HG03378 (cell line): ENCODE measurements around the gene COX15.
A peak's percentile ranks its signal among the peaks of the same experiment; 100 is the strongest.
"Not testable (repeated sequence)": the region's sequence is repeated elsewhere in the genome, so short reads cannot be mapped to it uniquely, and the experiment has no call there.

Experiments used
- ATAC-seq: cut with Tn5 transposase; IDR thresholded peaks from one replicate; pipeline ENCODE4 v1.9.1; 2021; ENCODE audit warnings: mild to moderate bottlenecking, moderate library complexity; ENCODE audit not compliant: unreplicated experiment

COX15 gene

DNA sequence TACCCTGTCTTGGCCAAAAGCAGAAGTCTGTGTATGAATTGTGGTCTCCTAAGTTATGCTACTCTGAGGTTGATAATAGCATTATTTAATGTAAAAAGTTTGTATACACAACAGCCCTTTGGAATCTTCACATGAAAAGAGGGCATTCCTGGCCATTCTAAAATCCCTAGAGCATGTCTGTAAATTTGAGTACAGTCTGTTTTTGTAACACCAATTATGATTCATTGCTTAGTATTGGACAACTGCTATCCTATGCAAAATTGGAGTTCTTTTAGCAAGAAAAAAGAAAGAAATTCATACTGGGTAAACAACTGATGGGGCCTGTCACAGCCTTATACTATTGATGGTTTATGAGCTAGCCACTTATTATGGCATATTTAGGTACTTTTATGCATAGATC, 10.3 kb upstream of the COX15 start:
- no peak for ATAC-seq

DNA sequence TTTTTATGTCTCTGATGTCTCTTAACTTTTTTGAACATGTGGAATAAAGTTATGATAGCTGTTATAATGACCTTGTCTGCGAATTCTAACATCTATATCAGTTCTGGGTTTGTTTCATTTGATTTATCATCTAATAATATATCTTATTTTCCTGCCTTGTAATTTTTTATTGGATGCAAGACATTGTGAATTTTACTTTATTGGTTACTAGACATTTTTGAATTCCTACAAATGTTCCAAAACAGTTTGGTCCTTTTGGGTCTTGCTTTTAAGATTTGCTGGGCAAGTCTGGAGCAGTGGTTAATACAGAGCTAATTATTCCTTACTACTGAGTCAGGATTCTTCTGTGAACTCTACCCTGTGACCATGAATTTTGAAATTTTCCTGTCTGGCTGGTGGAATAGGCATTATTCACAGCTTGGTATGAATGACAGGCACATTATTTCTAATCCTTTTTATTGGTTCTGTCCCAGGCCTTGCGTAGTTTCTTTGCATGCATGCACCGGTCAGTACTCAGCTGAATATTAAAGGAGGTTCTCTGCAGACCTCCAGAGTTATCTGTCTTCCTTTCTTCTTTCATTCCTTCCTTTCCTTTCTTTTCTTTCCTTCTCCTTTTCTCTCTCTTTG, 9.1 kb upstream of the COX15 start:
- ATAC-seq = no peak

DNA sequence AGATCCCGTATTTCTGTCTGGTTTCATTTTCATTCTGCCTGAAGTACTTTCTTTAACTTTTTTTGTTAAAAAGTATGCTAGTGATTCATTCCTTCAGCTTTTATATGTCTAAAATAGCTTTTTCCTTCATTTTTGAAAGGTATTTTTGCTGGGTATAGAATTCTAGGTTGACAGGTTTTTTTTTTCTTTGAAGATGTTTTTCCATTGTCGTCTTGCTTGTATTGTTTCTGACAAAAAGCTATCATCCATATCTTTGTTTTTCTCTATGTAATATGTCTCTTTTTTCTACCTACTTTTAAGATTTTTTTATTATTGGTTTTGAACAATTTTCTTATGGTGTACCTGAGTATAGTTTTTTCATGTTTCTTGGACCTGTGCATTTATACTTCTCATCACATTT, 8.3 kb upstream of the COX15 start:
- no peak for ATAC-seq

- ATAC-seq = not testable (repeated sequence)
These were observed 2.2 kb upstream of the COX15 start for GRCh38 chr10:99734111-99734510.

DNA sequence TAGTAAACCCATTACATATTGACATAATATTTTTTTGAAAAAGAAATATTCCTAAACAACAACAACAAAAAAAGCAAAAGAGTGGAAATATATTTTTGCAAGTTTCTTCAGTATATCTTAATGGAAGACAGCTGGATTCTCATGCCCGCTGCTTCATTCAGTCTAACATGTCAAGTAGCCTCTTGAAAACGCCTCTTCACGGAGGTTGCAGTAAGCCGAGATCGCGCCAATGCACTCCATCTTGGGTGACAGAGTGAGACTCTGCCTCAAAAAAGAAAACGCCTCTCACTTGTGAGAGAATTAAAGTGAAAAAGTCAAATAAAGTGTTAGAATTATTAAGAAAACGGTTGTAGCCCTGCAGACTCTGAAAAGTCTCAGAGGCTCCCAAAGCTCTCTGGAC, 1.4 kb upstream of the COX15 start:
- no peak for ATAC-seq

GRCh38 chr10:99731306-99732032, 458 bp downstream of the COX15 start:
- no peak for ATAC-seq

DNA sequence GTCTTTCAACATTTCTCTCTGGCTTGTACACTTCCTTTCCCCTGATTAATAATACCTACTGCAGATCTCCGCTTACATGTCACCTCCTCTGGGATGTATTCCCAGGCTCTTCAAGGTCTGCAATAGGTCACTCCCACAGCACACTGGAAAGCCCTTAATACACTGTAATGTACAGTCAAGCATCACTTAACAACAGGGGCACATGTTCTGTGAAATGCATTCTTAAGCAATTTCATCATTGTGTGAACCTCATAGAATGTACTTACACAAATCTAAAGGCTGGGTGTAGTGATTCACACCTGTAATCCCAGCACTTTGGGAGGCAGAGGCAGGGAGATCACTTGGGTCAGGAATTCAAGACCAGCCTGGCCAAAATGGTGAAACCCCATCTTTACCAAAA, 1.9 kb downstream of the COX15 start:
- no peak for ATAC-seq

DNA sequence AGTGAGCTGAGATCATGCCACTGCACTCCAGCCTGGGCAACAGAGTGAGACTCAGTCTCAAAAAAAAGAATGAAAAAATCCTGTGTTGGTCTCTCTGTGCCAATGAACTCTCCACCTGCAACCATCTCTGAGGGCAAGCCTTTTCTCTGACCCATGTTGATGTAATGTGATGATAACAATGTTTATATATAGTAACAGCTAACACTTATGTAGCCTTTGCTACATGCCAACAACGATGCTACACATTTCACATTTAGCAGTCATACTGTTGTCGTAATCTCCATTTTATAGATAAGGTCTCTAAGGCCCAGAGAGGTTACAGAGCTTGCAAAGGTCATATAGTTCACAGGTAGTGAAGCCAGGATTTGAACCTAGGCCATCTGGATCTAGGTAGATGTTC, 11.5 kb downstream of the COX15 start:
- no peak for ATAC-seq

DNA sequence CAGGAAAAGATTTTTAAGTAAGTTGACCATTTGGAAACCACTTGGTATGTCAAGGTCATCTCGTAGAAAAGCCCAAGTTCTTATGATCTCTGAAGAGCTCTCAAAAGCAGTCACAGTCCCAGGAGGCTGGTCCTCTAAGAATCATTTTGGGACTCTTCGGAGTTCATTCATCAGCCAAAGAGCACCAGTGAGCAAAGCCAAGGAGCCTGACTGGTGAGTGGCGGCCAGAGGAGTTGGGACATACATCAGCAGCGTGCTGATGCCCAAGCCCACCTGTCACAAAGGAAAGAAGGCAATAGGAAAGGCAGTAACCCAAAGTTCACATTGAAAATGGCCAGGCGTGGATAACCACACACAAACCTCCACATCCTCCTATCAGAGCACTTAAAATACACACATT, 17.5 kb downstream of the COX15 start:
- no peak for ATAC-seq

DNA sequence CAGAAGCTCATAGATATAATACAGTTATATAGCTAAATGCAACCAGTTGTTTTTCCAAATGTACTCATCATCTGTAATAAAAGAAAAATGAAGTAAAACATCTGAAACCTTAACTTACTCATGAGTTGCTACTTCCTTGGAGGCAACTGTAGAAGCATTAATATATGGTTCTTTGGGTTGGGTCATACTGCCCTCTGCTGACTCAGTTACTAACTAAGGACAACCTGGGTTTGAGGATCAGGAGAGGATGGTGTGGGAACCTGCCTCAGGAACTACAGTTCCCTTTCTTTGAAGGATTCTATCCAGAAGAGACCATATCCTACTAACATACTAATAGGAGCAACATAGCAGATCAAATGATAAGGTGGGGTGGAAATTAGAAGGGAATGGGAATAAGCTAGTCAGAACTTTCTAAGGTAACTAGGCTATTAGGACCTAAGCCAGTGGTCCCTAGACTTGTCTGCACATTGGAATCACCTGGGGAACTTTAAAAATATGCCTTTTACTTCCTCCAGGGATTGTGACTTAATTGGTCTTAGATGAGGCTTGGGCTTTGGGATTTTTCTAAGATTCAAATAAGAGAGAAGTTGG, 20.7 kb downstream of the COX15 start:
- ATAC-seq = peak; percentile 62

DNA sequence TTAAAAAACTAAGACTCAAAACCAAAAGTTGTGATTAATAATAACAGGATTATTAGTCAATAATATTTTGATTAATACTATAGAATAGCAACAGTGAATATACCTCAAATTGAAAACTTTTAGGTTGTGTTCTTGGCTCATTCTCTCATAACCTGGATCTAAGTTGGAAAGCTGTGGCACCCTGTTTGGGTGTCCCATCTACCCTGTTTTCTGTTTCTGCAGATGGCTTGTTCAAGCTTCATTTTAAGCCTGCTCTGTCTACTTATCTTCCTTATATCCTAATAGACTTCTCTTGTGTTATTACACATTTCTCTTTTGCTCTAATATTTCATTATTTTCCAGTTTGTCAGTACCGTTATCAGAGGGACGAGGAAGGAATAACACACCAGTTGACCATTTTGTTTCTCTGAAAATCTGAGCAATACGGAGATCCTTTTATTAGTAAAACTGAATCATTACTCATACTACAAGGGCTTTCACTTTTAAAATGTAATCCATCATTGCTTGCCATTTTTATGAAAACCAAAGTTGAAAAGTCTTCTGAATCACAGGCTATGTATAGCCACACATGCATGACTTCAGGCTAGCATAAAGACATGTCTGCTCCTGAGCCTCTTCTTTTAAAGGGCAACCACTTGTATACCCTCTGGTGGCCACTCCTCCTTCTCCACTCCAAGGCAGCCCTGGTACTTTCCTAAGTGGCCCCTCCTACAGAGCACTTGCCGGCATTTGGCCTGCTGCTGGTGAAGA, 22.3 kb downstream of the COX15 start:
- ATAC-seq = peak; percentile 76

- ATAC-seq = no peak
These were observed 23.4 kb downstream of the COX15 start for GRCh38 chr10:99708428-99709012.

DNA sequence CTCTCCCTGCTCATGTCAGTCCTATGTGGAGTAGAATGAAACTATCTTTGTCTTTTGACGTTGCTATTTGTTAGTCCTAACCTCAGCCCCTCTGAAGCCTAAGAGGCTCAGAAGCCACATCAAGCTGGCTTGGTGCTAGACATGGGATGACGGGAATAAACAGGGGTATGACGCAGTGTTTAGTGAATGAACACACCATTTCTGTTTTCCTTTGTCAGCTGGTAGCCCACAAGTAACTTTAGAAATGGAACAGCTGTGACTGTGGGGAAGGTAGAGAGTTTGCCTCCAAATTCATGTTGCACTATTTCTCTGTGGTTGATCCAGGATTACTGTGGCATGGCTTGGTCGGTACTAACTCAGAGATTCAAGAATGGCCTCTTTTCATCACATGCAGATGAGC, 31.3 kb downstream of the COX15 start:
- no peak for ATAC-seq

DNA sequence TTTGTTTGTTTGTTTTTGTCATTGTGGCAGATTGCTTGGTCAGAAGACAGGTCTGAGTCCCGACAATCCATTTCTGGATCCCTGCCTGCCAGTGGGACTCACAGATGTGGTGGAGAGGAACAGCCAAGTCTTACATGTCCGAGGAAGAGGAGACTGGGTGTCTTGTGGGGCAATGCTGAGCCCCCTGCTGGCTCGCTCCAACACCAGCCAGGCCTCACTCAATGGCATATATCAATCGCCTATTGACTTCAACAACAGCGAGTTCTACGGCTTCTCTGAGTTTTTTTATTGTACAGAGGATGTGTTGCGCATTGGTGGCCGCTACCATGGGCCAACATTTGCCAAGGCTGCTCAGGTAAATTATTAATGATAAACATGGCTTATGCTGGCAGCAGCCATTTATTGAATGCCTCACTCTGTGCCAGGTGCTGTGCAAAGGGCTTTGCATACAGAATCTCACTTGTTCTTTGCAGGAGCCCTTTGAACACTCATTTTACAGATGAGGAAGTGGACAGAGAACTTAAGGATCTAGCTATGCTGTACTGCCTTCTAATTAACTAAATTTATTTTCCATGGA, 33.3 kb downstream of the COX15 start:
- no peak for ATAC-seq

DNA sequence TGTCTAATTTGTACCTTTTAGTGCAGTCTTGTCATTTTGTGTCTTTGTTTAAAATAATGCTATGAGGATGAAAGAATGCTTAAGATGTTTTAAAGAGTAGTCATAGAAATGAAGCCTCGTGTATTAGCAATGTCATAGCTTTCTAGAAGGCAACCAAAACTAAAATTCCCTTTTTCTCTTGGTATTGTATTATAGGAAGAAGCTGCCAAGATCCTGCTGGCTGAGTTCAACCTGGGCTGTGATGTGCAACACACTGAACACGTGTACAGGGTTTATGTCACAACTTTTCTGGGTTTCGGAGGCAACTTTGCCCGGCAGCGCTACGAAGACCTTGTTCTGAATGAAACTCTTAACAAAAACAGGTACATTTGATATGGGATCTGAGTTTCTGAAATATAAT, 36.2 kb downstream of the COX15 start:
- no peak for ATAC-seq

DNA sequence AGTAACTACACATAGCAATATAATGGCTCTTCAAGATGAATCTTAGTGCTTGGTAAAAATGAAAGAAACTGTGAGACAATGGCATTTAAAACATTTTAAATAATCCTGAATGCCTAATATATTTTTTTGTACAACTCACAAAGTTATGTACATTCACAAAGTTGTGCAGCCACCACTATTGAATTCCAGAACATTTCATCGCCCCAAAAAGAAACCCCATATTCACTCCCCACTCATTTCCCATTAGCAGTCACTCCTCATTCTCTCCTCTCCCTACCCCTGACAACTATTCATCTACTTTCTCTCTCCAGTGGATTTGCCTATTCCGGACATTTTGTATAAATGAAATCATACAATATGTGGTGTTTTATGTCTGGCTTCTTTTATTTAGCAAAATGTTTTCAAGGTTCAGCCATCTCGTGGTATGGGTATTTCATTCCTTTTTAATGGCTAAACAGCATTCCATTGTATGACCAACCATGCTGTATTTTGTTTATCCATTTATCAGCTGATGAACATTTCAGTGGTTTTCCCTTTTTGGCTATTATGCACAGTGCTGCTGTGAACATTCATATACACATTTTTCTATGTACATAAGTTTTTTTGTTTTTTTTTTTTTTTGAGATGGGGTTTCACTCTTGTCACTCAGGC, 37.9 kb downstream of the COX15 start:
- no peak for ATAC-seq

DNA sequence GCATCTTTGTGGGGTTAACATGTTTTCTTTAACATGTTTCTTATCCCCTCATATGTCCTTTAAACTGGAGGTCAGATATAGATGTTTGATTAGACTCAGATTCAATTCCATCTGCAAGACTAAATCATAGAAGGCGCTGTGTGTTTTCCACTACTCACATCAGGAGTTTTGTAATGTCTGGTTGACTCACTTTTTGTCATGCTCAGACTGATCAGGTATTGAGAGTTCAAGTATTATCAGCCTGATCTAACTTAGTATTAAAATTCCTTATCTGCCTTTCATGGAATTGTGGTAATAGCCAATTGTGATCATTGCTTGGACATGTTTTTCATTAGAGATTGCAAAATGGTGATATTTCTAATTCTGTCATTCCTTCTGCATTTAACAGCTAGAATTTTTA, 42.5 kb downstream of the COX15 start:
- no peak for ATAC-seq

DNA sequence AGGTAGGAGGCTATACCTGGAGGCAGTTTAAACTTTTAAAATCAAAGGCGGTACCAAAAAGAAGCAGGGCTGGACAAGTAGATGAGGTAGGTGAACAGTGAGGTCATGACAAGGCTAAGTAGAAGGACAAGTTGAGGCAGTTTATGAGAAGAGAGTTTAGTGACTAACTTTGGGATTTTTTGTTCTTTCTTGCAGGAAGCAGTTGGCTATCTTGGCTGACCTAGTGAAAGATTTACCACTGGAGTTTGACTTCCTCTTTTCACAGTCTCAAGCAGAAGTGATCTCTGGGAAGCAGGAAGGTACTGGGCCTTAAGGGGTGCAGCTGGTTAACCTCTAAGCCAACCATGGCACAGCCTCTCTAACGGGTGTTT, 46.3 kb downstream of the COX15 start:
- ATAC-seq = peak; percentile 92

- ATAC-seq = no peak
These were observed 49.2 kb downstream of the COX15 start for GRCh38 chr10:99682752-99683151.
